Motor neuron (in vitro differentiated cells): ENCODE data around the gene MPP3. TPM values are rescaled to one million over a fixed set of nuclear protein-coding genes. Genes with fewer than 3 reads are reported as not detected.

Experiments
- ATAC-seq, 8 experiments: fragments of 200-7000 bp; cut with Tn5 transposase; replicated peaks in 6 of 8; 2 replicates each; pipeline ENCODE4 v1.8.0; 2021; ENCODE audit warnings: mild to moderate bottlenecking in 8 of 8, moderate library complexity in 8 of 8
- H3K27ac ChIP-seq, 2 donors: fragments of 250-450 bp; sonication (Bioruptor Pico); 2 replicates each; pipeline ENCODE4 v1.9.0; 2021; ENCODE audit warnings: antibody characterized with exemption in 2 of 2, mild to moderate bottlenecking in 2 of 2, moderate library complexity in 1 of 2
- H3K4me1 ChIP-seq, 2 donors: fragments of 250-450 bp; sonication (Bioruptor Pico); replicated peaks in 1 of 2; 2 replicates each; pipeline ENCODE4 v1.6.1; 2021; ENCODE audit warnings: antibody characterized with exemption in 2 of 2, mild to moderate bottlenecking in 2 of 2, moderate library complexity in 1 of 2
- H3K4me3 ChIP-seq, 5 donors: fragments of 250-450 bp; sonication (Bioruptor Pico); 2 replicates each; pipeline ENCODE4 v1.9.0; 2021; ENCODE audit warnings: antibody characterized with exemption in 5 of 5, mild to moderate bottlenecking in 5 of 5, moderate library complexity in 4 of 5
- WGBS, 10 experiments: fragments of 450-650 bp; shearing (Covaris generic); methylation state at CpG; one replicate each; pipeline ENCODE4 v1.0.0; 2022; 5-methylcytosine and 5-hydroxymethylcytosine counted together
- in situ Hi-C, 9 experiments: fragments of 400-800 bp; cut with MboI; loops; one replicate each; pipeline ENCODE4 v1.15.0; 2021; ENCODE audit warnings: low sequenced_read_pairs in 9 of 9, low pct_unique_long_range_greater_than_20kb in 2 of 9; ENCODE audit not compliant: unreplicated experiment in 9 of 9
- total RNA-seq, 8 experiments: library from RNA; unstranded; fragments of 300-600 nt; gene quantifications; 2 replicates each; pipeline versions ENCODE4 v1.2.3 to v1.2.4, GENCODE V29; 2022

The MPP3 gene
- total RNA-seq, 8 experiments from 2014 or later: 1.5 to 26.7 (median 19.3) TPM

- Histone ChIP-seq H3K4me1 (no peaks in the 10 kb centered on the region), H3K27ac (no peak overlapping the region), H3K4me3 (no peak overlapping the region)
- WGBS, 10 experiments: 17 to 100% methylated on average over 1 to 3 of the region's 5 CpGs; no CpG with 5 or more reads in 8 of the 10 experiments
- in situ Hi-C loops: no loop called here
- peak in 2 of 8 experiments; percentile 77 to 93 for ATAC-seq
Measured at GRCh38 chr17:43822570-43823190, 10.3 kb downstream of the MPP3 start.

GRCh38 chr17:43820759-43821158 lies 12.2 kb downstream of the MPP3 start:
- Histone ChIP-seq H3K27ac (no peak overlapping the region), H3K4me3 (no peak overlapping the region), H3K4me1 (no peaks in the 10 kb centered on the region)
- 80 to 100% (median 92%) methylated on average over 2 to 6 of the region's 14 CpGs; no CpG with 5 or more reads in 4 of the 10 experiments for WGBS, 10 experiments
- ATAC-seq: no peak
- in situ Hi-C loops: no loop called here

GRCh38 chr17:43818966-43819365 lies 14.0 kb downstream of the MPP3 start:
- no peaks in the 10 kb centered on the region for H3K4me1 ChIP-seq
- ATAC-seq: no peak
- H3K4me3 ChIP-seq: no peak overlapping the region
- no peak overlapping the region for H3K27ac ChIP-seq
- in situ Hi-C loops: no loop called here
- 90 to 100% (median 93%) methylated on average over 2 to 5 of the region's 5 CpGs; no CpG with 5 or more reads in 6 of the 10 experiments for WGBS, 10 experiments

GRCh38 chr17:43817826-43818225 lies 15.1 kb downstream of the MPP3 start:
- H3K4me1 ChIP-seq: no peaks in the 10 kb centered on the region
- WGBS, 10 experiments: 100% methylated on average over 3 of the region's 9 CpGs; no CpG with 5 or more reads in 9 of the 10 experiments
- in situ Hi-C loops: no loop called here
- ATAC-seq: no peak
- no peak overlapping the region for H3K27ac ChIP-seq
- no peak overlapping the region for H3K4me3 ChIP-seq

DNA sequence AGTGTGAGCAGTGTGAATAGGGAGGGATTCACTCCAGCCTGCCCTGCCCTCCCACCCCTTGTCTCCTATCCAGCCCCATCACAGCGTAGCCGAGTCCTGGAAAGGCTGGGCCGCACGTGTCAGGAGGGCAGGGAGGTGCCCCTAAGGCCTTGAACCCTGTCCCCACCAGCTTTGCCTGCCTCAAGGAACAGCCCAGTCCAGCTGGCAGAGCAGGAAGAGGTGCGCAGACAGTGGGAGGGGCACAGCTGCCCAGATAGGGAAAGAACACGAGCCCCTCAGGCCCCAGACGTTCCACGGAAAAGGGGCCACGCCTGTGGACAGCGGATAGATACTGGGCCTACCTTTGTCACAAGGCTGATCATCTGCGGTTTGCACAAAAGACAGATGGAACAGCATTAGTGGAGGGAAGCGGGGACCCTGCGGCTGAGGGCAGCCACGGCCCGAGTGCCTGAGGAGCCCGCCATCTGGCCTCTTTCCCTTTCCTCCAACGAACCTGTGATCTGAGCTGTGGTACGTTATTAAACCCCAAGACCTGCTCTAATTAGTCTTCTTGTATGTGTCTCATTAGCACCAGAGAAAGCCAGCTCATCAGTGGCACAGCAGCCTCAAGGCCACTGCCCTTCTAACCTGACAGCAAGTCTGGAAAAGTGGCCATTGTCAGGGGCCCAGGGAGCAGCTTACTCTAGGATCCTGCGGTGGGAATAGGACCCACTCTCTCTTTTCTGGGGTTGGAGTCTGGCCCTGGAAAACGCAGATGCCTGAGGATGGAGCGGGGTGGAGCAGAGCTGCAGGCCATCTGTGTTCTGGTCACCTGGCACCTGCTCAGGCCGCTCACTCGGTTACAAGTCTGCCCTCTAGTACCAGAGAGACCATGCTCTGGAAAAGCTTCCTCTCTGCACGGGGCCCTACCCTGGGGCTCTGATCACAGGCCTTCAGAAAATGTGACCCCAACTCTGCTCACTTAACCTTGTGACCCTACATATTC lies 16.3 kb downstream of the MPP3 start:
- no peak overlapping the region for H3K27ac ChIP-seq
- peak in 3 of 8 experiments; percentile 19 to 43 (median 27) for ATAC-seq
- 68 to 100% (median 92%) methylated on average over 1 to 14 of the region's 24 CpGs; no CpG with 5 or more reads in 2 of the 10 experiments for WGBS, 10 experiments

GRCh38 chr17:43814714-43815113 lies 18.2 kb downstream of the MPP3 start:
- H3K4me3 ChIP-seq: no peak overlapping the region
- WGBS, 10 experiments: 0 to 100% (median 17%) methylated on average over 1 of the region's 1 CpG; no CpG with 5 or more reads in 3 of the 10 experiments
- H3K27ac ChIP-seq: no peak overlapping the region
- ATAC-seq: peak in 2 of 8 experiments; percentile 45 to 59
- in situ Hi-C loops: no loop called here
- H3K4me1 ChIP-seq: no peaks in the 10 kb centered on the region

More for the DNA sequence above, 16.3 kb downstream of the MPP3 start:
- in situ Hi-C loops: no loop called here
- Histone ChIP-seq H3K4me1 (no peaks in the 10 kb centered on the region), H3K4me3 (no peak overlapping the region)

- no peak overlapping the region for H3K27ac ChIP-seq
- 83 to 100% (median 94%) methylated on average over 1 to 10 of the region's 12 CpGs; no CpG with 5 or more reads in 3 of the 10 experiments for WGBS, 10 experiments
Measured at GRCh38 chr17:43814026-43814425, 18.9 kb downstream of the MPP3 start.

DNA sequence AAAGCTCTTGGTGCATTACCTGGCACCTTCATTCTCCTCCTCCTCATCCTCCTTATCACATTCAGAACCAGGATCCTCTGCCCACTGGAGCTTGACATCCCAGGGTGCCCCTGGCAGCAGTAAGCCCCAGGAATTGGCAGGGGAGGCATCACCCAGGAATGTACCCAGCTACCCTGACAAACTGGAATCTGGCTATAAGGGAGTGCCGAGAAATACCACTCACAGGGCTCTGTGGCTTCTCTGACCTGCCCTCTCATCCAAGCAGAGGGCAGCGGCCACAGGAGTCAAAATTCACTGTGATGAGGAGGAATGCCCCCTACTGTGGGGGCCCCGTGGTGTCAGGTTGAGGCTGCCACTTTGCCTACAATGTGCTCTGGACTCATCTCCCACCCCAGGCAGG lies 19.6 kb downstream of the MPP3 start:
- H3K27ac ChIP-seq: no peak overlapping the region
- no peaks in the 10 kb centered on the region for H3K4me1 ChIP-seq
- ATAC-seq: no peak
- H3K4me3 ChIP-seq: no peak overlapping the region
- WGBS, 10 experiments: 80 to 100% (median 92%) methylated on average over 1 of the region's 3 CpGs; no CpG with 5 or more reads in 6 of the 10 experiments
- in situ Hi-C loops: no loop called here

More at GRCh38 chr17:43814026-43814425, 18.9 kb downstream of the MPP3 start:
- no peak overlapping the region for H3K4me3 ChIP-seq
- in situ Hi-C loops: no loop called here
- no peak for ATAC-seq
- H3K4me1 ChIP-seq: no peaks in the 10 kb centered on the region

DNA sequence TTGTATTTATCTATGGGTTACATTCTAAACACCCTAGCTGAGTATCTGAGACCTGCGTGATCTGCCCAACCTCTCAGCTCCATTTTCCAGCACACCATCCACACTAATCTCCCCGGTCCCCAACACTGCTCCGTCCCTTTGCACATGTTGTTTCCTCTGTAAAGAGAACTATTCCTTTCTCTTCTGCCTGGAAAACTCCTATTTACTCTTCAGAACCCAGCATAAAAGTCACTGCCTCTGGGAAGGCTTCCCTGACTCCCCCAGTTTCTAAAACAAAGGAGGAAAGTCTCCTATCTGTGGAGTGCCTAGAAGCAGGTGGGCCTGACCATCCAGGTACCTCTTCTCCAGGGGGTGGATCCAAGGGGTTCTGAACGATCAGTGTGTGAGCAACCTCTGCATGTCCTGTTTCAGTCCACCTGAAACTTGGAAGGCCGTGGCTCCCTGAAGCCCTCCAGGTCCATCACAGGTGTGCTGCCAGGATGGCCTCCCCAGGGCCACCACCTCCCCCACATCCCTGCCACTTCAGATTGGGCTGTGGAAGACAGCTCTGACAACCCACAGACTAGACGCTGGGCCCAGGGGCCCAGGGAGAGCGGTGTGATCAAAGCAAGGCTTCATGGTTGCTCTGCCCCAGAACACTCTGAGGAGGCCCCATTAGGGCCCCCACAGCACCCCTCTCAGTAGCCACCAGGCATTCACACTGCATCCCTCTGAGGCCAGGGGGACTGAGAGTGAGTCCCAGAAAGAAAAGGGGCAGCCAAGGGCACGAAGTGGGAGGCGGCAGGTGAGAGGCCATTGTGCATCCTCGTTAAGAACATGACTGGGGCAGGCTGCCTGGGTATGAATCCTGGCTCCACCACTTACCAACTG lies 20.3 kb downstream of the MPP3 start:
- Histone ChIP-seq H3K4me3 (no peak overlapping the region), H3K4me1 (no peaks in the 10 kb centered on the region), H3K27ac (no peak overlapping the region)
- no peak for ATAC-seq
- in situ Hi-C loops: no loop called here
- WGBS, 10 experiments: 90 to 100% (median 90%) methylated on average over 1 to 6 of the region's 10 CpGs; no CpG with 5 or more reads in 3 of the 10 experiments

- Histone ChIP-seq H3K27ac (no peak overlapping the region), H3K4me1 (no peaks in the 10 kb centered on the region), H3K4me3 (no peak overlapping the region)
- no peak for ATAC-seq
- in situ Hi-C loops: no loop called here
- WGBS, 10 experiments: 59 to 100% (median 84%) methylated on average over 1 to 4 of the region's 5 CpGs; no CpG with 5 or more reads in 5 of the 10 experiments
Measured at GRCh38 chr17:43810823-43811222, 22.1 kb downstream of the MPP3 start.

DNA sequence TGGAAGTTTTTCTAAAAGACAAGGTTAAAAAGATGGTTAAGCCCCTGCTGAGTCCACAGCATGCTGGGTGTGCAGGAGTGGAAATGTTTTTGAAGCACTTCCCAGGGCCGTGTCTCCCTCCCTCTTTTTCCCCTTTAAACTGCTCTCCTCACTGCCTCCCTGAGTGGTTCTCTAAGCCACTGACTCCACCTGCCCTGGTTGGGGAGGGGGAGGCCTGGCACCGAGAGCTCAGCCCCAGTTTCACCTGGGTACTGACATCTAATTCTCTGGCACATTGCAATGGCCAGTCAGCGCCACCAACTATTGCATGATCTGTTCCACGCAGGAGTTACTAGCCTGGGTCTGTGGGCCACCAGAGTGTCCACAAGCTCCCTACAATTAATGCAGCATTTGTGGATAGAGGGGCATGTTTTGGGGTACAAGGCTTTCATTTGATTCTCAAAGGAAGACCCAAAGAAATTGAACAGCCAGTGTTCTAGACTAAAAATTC lies 22.7 kb downstream of the MPP3 start:
- no peaks in the 10 kb centered on the region for H3K4me1 ChIP-seq
- no peak overlapping the region for H3K4me3 ChIP-seq
- no peak overlapping the region for H3K27ac ChIP-seq
- no peak for ATAC-seq
- in situ Hi-C loops: no loop called here
- 29 to 100% (median 81%) methylated on average over 1 to 3 of the region's 4 CpGs; no CpG with 5 or more reads in 3 of the 10 experiments for WGBS, 10 experiments

GRCh38 chr17:43809121-43809520 lies 23.8 kb downstream of the MPP3 start:
- H3K4me3 ChIP-seq: no peak overlapping the region
- ATAC-seq: no peak
- H3K4me1 ChIP-seq: no peaks in the 10 kb centered on the region
- in situ Hi-C loops: no loop called here
- H3K27ac ChIP-seq: no peak overlapping the region
- 81 to 100% (median 90%) methylated on average over 1 to 5 of the region's 5 CpGs; no CpG with 5 or more reads in 1 of the 10 experiments for WGBS, 10 experiments
